Motor neuron (in vitro differentiated cells): ENCODE data around the gene PTPN21. TPM values are rescaled to one million over a fixed set of nuclear protein-coding genes. Genes with fewer than 3 reads are reported as not detected.

Source experiments
- ATAC-seq, 8 experiments: fragments of 200-7000 bp; cut with Tn5 transposase; replicated peaks in 6 of 8; 2 replicates each; pipeline ENCODE4 v1.8.0; 2021; ENCODE audit warnings: mild to moderate bottlenecking in 8 of 8, moderate library complexity in 8 of 8
- H3K27ac ChIP-seq, 2 donors: fragments of 250-450 bp; sonication (Bioruptor Pico); 2 replicates each; pipeline ENCODE4 v1.9.0; 2021; ENCODE audit warnings: antibody characterized with exemption in 2 of 2, mild to moderate bottlenecking in 2 of 2, moderate library complexity in 1 of 2
- H3K4me1 ChIP-seq, 2 donors: fragments of 250-450 bp; sonication (Bioruptor Pico); replicated peaks in 1 of 2; 2 replicates each; pipeline ENCODE4 v1.6.1; 2021; ENCODE audit warnings: antibody characterized with exemption in 2 of 2, mild to moderate bottlenecking in 2 of 2, moderate library complexity in 1 of 2
- H3K4me3 ChIP-seq, 5 donors: fragments of 250-450 bp; sonication (Bioruptor Pico); 2 replicates each; pipeline ENCODE4 v1.9.0; 2021; ENCODE audit warnings: antibody characterized with exemption in 5 of 5, mild to moderate bottlenecking in 5 of 5, moderate library complexity in 4 of 5
- WGBS, 10 experiments: fragments of 450-650 bp; shearing (Covaris generic); methylation state at CpG; one replicate each; pipeline ENCODE4 v1.0.0; 2022; 5-methylcytosine and 5-hydroxymethylcytosine counted together
- in situ Hi-C, 9 experiments: fragments of 400-800 bp; cut with MboI; loops; one replicate each; pipeline ENCODE4 v1.15.0; 2021; ENCODE audit warnings: low sequenced_read_pairs in 9 of 9, low pct_unique_long_range_greater_than_20kb in 2 of 9; ENCODE audit not compliant: unreplicated experiment in 9 of 9
- total RNA-seq, 8 experiments: library from RNA; unstranded; fragments of 300-600 nt; gene quantifications; 2 replicates each; pipeline versions ENCODE4 v1.2.3 to v1.2.4, GENCODE V29; 2022

The PTPN21 gene
- total RNA-seq, 8 experiments from 2014 or later, result 3.6 to 19.2 (median 5.1) TPM

DNA sequence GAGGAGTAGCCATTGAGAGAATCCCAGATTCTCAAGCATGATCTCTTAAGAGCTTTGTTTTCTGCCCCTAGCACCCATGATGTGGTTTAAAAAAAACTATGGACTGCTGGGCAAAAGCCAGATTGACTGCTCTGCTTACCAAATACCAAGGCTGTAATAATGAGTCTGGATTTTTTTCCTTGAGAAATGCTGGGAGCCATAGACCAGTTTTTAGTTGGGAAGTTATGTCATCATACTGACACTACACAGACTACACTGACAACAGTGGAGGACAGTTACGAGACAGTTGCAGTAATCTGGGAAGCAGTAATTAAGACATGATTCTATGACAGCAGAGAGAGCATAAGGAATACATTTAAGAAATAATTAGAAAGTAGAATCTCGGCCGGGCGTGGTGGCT lies 133.5 kb downstream of the PTPN21 start:
- WGBS, 10 experiments, result 59 to 100% (median 96%) methylated on average over 1 to 4 of the region's 4 CpGs; no CpG with 5 or more reads in 4 of the 10 experiments
- Histone ChIP-seq H3K27ac (no peak overlapping the region), H3K4me3 (no peak overlapping the region), H3K4me1 (peaks cover 0 to 5% of the 10 kb centered on the region in 2 donors)
- peak in 2 of 8 experiments; percentile 36 to 40 for ATAC-seq
- in situ Hi-C loops, result no loop called here

- in situ Hi-C loops, result no loop called here
- Histone ChIP-seq H3K4me3 (no peak overlapping the region), H3K27ac (no peak overlapping the region), H3K4me1 (peaks cover 0 to 5% of the 10 kb centered on the region in 2 donors)
- 88 to 100% (median 95%) methylated on average over 1 to 3 of the region's 3 CpGs for WGBS, 10 experiments
- no peak for ATAC-seq
Measured at GRCh38 chr14:88420187-88420586, 134.6 kb downstream of the PTPN21 start.

DNA sequence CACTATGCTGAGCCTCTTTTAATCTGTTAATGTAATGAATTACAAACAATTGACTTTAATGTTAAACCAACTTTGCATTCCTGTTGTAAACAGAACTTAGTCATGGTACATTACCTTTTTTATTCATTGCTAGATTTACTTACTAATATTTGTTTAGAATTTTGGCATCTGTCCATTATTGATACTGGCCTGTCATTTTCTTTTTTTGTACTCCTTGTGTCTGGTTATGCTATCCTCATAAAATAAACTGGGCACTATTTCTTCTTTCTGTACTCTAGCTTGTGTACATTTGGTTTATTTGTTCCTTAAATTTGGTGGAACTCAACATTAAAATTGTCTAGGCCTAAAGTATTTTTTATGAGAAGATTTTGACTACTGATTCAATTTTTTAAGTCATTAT lies 137.2 kb downstream of the PTPN21 start:
- no peak overlapping the region for H3K4me3 ChIP-seq
- ATAC-seq, result no peak
- in situ Hi-C loops, result no loop called here

More for the DNA sequence above, 137.2 kb downstream of the PTPN21 start:
- Histone ChIP-seq H3K4me1 (peaks cover 0 to 2% of the 10 kb centered on the region in 2 donors), H3K27ac (no peak overlapping the region)

Other genes starting within 250 kb of the PTPN21 start
- gene KCNK10, start 231.7 kb downstream of the PTPN21 start, total RNA-seq, result 1 to 10 TPM in 5 of 8 experiments, under 1 TPM in 3; 0.13 to 7.1 (median 5.1) TPM
- gene SPATA7, start 169.3 kb downstream of the PTPN21 start, total RNA-seq, result 10 to 100 TPM in 7 of 8 experiments, 1 to 10 TPM in 1; 4.4 to 37.8 (median 24.9) TPM
- 10 to 100 TPM; 32.3 to 64.7 (median 48.3) TPM for gene ZC3H14, start 8.0 kb upstream of the PTPN21 start, total RNA-seq
- gene EML5, start 237.9 kb upstream of the PTPN21 start, total RNA-seq, result 1 to 10 TPM in 5 of 8 experiments, under 1 TPM in 1, not detected in 2; 0.45 to 6.1 (median 3.3) TPM